Effector CD8-positive, alpha-beta T cell (primary cell): ENCODE results near the gene GPRIN1.
A peak's percentile ranks its signal among the peaks of the same experiment; 100 is the strongest.
"Not testable (repeated sequence)": the region's sequence is repeated elsewhere in the genome, so short reads cannot be mapped to it uniquely, and the experiment has no call there.

Experiments
- DNase-seq: peaks from one replicate; lab custom pipeline; 2025; lab: John Stamatoyannopoulos, UW

The GPRIN1 gene

DNA sequence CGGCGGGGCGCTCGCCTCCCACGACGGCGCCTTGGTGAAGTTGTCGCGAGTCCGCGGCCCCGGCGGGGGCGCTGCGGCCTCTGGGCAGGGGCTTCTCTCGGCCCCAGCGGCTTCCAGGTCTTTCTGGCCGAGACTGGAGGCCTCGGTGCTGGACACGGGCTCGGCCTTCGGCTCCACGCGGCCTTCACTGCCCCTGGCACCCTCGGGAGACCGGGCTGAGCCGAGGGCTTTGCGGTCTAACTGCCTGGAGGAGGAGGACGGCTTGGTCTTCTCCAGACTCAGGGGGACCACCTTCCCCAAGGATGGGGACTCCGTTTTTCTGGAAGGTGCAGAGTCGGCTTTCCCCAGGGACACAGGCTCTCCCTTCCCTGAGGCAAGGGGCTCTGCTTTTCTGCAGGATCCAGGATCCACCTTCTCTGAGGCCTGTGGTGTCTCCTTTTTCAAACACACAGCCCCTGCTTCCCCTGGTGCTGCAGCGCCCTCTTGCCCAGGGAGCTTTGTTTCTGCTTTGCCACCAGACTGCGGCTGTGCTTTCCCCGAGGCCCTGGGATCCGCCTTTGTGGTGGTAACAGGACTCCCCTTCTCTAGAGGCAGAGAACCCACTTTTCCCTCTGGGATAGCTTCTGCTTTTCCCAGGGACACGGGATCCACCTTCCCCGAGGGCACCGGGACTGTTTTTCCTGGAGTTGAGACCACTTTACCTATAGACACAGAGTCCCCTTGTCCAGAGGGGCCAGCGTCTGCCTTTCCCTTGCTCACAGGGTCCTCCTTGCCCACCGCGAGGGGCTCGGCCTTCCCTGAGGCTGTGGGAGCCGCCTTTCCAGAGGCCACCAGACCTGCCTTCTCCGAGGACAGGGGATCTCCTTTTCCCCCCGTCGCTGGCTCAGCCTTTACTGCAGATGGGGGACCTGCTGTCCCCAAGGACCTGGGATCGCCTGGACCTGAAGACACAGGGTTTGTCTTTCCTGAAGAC, 12.3 kb downstream of the GPRIN1 start:
- DNase-seq = no peak

- DNase-seq = peak; percentile 43
Observed at GRCh38 chr5:176596689-176597416, 13.1 kb downstream of the GPRIN1 start.

- DNase-seq = no peak
Observed at GRCh38 chr5:176596069-176596644, 13.8 kb downstream of the GPRIN1 start.

DNA sequence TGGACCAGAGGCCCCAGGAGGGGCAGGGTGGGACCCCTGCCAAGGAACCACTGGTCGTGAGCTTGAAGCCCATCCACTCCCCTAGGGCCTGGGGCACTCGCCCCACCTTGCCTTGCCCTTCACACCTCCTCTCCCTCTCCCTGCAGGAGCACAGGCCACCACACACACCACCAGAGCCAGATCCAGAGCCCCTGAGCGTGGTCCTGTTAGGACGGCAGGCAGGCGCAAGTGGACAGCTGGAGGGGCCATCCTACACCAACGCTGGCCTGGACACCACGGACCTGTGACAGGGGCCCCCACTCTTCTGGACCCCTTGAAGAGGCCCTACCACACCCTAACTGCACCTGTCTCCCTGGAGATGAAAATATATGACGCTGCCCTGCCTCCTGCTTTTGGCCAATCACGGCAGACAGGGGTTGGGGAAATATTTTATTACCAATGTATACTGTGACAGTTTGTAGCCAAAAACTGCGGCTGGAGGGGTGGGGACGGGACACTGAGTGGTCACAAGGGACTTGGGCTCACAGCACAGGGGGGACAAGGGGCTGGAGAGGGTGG, 14.5 kb downstream of the GPRIN1 start:
- DNase-seq = no peak

DNA sequence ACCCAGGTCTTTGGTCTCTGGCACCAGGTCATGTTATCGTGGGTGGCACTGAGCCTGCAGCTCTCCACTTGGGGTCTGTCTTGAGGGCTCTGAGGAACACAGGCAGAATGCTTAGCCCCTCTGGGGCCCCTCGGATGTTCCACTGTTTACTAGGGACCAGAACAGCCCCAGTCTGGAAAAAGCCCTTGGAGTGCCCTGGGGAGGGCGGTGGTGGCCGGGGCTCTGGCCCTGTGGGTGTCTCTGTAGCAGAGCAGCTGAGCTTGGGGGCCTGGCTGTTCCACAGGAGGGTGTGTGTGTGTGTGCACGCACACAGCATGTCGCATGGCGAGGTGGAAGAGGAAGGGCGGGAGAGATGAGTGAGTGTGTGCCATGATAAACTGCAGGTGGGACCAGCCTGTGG, 15.4 kb downstream of the GPRIN1 start:
- DNase-seq = no peak

DNA sequence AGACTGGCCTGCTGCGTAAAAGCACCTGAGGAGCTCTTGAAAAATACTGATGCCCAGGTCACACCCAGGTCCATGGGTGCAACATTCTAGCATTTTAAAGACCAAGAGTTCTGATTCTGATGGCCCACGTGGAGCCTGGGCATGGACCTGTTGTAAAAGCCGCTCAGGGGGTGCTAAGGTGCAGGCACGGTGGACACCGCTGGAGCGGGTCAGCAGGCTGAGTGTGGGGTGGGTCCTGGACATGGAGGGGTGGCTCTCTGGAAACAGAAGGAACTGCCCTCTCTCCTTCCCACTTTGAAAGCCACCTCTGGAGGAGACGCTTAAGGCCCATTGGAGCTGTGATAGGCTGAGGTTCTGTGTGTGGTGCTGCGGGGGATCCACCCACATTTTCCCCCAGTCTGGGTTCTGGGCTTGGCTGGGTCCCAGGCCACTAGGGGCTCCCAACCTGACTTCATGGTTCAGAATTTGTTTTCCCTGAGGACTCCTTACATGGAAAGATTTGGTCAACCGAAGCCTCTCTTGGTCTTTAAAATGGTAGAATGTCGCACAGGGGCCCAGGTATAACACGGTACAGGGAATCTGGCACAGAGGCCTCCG, 16.6 kb downstream of the GPRIN1 start:
- DNase-seq = no peak

DNA sequence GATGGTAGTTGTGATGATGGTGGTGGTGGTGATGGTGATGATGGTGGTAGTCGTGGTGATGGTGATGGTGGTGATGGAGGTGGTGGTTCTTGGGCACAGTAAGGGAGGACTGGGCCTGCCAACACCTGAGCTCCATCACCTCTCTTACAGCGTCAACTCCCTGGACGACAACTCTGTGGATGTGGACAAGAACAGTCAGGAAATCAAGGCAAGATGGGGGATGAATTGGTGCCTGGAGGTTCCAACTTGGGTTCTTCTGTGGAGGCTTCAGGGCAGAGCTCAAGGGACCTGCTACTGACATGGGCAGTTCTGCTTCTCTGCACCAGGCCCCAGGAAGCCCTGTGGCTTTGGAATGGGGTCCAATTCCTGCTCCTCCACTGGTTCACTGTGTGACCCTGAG, 17.4 kb downstream of the GPRIN1 start:
- DNase-seq = no peak

DNA sequence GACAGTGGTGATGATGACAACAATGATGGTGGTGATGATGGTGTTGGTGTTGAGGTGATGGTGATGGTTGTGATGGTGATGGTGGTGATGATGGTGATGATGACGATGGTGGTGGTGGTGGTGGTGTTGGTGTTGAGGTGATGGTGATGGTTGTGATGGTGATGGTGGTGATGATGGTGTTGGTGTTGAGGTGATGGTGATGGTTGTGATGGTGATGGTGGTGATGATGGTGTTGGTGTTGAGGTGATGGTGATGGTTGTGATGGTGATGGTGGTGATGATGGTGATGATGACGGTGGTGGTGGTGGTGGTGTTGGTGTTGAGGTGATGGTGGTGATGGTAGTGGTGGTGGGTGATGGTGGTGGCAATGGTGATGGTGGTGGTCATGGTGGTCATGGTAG, 18.3 kb downstream of the GPRIN1 start:
- not testable (repeated sequence) for DNase-seq

- no peak for DNase-seq
Observed at GRCh38 chr5:176590035-176590717, 19.8 kb downstream of the GPRIN1 start.

- no peak for DNase-seq
Observed at GRCh38 chr5:176589039-176589769, 20.8 kb downstream of the GPRIN1 start.

GRCh38 chr5:176588297-176588696, 21.7 kb downstream of the GPRIN1 start:
- no peak for DNase-seq

DNA sequence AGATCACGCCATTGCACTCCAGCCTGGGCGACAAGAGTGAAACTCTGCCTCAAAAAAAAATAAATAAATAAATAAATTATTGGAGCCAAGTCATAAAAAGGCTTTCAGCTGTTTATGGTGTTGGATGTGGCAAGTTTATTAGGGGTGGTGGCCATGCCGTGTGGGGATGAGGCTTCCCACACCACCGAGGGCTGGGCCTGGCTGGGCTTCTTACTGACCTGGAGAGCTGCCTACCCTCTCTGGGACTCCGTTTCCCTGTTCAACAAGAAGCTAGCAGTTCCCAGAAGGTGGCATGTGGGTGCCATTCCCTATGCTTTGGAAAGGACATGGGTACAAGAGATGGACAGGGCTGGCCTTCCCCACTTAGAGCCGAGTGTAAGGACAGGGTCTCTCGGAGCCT, 22.6 kb downstream of the GPRIN1 start:
- DNase-seq = no peak

DNA sequence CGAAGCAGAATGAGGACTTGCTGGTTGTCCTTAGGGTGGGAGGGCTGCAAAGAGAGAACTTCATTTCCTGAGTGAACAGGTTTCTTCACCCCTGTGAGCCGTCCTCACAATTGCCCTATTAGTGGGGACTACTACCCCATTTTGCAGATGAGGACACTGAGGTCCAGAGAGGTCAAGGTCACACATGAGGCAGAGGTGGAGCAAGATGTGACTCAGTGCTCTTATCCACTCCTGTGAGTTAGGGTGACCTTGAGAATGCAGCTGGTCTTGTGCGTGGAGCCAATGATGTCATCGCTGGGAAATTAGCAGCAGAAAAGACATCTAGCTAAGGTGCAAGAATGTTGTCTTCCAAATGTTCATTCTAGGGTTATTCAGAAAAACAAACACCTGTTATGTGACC, 26.9 kb downstream of the GPRIN1 start:
- DNase-seq = no peak

DNA sequence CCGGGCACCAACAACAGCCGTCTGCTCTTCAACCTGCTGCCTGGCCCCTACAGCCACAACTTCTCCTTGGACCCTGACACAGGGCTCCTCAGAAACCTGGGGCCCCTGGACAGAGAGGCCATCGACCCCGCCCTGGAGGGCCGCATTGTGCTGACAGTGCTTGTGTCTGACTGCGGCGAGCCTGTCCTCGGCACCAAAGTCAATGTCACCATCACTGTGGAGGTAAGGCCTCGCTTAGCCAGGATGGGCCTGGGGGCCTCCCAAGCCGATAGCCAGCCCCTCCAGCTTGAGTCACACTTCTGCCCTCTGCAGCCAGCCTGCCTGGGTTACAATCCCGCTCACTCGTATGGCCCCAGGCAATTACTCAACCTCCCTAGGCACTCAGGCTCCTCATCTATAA, 28.6 kb downstream of the GPRIN1 start:
- DNase-seq = no peak

GRCh38 chr5:176579323-176579722, 30.6 kb downstream of the GPRIN1 start:
- no peak for DNase-seq

- peak; percentile 6 for DNase-seq
Observed at GRCh38 chr5:176578391-176578808, 31.6 kb downstream of the GPRIN1 start.

DNA sequence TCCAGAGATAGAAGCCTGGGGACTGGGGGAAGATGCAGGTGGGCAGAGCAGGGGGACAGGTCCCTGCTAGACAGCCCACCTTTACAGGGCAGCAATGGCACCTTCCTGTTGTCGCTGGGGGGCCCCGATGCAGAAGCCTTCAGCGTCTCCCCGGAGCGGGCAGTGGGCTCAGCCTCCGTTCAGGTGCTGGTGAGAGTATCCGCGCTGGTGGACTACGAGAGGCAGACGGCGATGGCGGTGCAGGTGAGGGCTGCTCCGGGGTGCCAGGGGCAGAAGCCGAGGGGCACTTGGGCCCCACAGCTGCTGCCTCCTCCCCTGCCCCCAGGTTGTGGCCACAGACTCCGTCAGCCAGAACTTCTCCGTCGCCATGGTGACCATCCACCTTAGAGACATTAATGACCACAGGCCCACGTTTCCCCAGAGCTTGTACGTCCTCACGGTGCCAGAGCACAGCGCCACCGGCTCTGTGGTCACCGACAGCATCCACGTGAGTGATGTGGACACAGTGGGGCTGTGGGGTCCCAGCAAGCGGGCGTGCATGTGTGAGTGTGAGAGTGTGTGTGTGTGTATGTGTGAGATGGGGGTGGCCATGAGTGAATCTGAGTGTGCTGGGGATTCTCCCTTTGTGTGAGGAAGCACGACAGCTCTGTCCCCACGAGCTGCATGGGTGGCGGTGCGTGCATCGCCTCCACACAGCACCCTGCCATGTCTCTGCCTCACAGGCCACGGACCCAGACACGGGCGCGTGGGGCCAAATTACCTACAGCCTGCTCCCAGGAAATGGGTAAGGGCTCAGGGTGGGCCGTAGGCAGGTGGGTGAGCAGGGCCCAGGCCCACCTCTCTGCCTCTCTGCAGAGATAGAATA, 32.4 kb downstream of the GPRIN1 start:
- DNase-seq = no peak

DNA sequence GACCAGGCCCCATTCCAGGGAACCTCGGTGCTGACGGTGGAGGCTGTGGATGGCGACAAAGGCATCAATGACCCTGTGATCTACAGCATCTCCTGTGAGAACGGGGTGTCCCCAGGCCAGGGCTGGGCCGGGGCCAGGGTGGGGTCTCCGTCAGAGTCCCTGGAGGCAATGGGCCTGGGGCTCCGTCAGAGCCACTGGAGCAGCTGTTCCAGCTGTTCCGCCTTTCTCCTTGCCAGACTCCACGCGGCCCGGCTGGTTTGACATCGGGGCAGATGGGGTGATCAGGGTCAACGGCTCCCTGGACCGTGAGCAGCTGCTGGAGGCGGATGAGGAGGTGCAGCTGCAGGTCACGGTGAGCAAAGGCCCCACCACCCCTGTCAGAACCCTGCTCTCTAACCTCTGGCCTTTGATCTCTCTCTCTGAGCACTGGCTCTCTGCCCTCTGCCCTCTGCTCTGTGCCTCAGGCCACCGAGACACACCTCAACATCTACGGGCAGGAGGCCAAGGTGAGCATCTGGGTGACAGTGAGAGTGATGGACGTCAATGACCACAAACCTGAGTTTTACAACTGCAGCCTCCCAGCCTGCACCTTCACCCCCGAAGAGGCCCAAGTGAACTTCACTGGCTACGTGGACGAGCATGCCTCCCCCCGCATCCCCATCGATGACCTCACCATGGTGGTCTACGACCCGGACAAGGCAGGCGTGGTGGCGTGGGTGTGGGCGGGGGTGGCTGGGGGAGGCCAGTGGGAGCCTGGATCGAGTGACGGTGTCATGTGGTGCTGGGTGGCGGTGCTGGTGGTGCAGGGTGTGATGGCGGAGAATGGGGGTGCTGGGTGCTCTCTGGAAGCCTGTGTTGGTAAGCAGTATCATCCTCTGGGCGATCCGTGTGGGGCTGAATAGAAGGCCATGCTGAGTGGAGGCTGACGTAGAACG, 34.2 kb downstream of the GPRIN1 start:
- DNase-seq = no peak

DNA sequence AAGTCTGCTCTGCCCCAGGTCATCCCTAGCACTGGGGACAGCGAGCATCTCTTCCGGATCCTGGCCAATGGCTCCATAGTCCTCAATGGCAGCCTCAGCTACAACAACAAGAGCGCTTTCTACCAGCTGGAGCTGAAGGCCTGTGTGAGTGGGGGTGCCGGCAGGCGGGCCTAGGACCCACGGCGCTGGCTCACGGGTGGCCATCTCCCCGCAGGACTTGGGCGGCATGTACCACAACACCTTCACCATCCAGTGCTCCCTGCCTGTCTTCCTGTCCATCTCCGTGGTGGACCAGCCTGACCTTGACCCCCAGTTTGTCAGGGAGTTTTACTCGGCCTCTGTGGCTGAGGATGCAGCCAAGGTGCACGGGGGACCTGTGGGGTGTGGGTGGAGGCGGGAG, 34.9 kb downstream of the GPRIN1 start:
- DNase-seq = no peak
